GM18511 (cell line): ENCODE data around the gene ALCAM.
A peak's percentile ranks its signal among the peaks of the same experiment; 100 is the strongest.

ENCODE experiments used
- ATAC-seq: cut with Tn5 transposase; IDR thresholded peaks from one replicate; pipeline ENCODE4 v1.9.1; 2021; ENCODE audit warnings: mild to moderate bottlenecking, moderate library complexity; ENCODE audit not compliant: unreplicated experiment

ALCAM gene

DNA sequence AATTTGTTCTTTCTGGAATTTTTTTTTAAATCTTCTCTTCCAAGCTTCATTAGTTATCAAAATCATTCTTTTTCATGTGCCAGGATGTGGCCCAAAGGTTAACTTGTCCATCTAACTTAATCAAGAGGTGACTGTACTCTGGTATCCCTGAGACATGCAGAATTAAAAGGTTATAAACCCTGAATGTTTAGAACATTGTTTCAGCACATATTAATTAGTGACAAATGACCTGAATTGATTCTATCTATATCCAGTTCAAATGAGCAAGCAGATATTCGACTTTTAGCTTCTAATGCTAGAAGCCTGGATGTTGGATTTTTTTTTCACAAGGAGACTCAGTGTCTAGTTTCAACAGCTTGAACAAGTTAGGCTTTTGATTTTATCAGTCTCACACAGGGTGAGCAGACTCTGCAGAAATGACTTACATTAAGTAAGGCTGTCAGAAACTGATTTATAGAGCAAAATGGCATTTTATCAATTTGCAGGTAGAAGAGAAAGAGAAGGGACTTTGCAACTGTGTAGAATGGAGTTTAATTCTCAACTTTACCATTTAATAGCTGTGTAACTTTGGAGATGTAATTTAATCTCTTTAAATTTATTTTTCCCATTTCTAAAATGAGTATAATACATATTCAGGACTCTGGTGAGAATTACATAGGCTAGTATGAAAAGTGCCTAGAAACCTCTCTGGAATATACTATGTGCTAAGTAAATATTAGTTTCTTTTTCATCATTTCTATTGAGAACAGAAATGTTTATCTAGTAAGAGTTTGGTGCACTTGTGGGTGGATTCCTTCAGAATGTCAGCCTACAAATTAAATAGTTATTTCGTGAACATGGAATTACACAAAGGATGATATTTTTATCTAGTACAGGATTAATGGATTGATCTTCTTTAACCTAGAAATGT is 100.0 kb downstream of the ALCAM start:
- ATAC-seq = no peak

DNA sequence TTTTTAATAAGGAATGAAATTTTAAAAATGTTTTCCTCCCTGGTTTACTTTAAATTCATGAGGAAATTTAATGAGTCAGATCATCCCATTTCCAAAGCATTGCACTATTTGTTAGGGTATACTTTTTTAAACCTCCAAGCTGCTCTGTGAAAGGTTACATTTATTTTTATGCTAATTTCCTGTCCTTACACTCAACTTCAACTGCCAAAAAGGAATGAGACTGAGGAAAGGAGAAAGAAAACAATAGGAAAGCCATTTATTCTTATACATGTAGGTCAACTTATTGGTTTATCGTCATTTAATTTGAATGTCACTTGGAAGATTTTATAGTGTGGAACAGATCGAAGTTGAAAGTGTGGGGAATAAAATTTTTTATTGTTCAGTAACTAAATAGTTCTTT is 104.1 kb downstream of the ALCAM start:
- ATAC-seq = no peak

DNA sequence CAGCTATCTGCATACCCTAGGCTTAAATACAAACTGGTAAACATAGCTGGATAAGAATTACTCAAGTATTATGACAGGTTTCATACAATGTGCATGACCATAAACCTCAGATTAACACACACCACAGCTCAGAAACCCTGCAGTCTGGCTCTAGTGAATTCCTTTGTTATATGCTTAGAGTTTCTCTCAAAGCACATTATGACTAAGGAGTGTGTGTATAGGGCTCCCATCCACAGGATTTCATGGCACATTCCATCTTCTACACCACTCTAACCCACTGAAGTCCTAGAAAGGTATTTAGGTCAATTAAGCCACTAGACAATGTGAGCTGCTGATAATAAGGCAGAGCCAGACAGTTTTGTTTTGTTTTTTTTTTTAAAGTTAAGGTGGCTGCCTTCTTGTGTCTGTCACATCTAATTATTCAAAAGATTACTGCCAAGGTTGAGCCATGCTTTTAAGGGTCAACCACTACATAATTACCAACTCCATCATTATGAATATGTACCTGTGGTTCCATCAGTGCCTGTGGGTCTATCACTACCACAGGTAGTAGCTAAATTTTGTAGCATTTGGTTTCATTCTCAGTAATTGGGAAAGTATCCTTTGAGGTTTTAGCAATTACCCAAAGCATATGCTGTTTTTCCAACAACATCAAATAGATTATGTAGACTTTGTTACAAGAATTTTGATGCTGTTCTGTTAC is 107.0 kb downstream of the ALCAM start:
- peak; percentile 86 for ATAC-seq

DNA sequence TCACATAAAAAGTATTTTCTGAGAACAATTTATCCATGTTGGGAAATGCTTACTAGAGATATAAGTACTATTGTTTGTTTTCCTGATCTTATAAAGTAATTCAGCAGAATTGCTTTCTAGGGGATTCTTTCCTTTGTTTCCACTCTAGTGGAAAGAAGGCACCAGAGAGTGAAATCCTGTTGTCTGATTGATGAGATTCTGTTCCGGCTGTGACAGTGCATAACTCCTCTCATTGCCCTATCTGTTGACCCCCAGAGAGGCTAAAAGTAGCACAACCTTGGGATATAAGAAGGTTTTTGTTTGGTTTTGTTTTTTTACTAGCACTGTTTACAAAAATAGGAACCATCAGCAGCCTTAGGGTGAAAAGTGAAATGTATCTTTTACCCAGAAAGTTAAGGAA is 114.1 kb downstream of the ALCAM start:
- no peak for ATAC-seq

DNA sequence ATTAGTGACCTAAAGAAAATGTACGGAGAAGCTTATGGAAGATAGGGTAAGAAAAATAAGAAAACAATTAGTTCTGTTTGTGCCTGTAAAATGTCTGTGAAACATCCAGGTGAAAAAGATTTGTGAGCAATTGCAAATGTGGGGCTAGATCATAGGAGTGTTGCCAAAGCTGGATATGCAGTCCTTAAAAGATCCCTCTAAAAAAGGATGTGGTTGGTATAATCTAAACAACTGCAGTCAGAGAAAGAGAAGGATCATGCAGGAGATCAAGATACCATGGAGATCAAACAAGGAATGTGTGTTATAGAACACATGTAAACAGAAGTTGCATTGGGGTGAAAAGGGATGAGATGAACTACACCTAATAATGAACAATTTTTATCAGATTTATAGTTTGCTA is 116.8 kb downstream of the ALCAM start:
- no peak for ATAC-seq

DNA sequence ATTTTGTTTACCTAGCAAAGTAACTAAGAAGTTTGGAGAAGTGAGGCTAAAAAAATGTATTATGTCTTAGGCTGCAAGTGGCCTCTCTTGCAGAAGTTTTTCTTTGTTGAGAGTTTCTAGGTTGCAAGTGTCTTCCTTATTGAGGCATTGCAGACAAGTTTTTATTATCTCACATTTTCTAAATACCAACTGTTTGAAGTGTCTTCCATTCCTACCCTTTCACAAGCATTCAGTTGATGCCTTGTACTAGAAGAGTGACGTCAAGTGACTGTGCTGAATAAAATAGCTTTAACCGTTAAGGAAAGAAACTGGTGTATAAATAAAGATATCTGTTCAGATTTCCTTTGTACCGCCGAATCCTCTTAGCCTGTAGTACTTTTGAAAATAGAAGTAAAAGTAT is 123.3 kb downstream of the ALCAM start:
- ATAC-seq = no peak

DNA sequence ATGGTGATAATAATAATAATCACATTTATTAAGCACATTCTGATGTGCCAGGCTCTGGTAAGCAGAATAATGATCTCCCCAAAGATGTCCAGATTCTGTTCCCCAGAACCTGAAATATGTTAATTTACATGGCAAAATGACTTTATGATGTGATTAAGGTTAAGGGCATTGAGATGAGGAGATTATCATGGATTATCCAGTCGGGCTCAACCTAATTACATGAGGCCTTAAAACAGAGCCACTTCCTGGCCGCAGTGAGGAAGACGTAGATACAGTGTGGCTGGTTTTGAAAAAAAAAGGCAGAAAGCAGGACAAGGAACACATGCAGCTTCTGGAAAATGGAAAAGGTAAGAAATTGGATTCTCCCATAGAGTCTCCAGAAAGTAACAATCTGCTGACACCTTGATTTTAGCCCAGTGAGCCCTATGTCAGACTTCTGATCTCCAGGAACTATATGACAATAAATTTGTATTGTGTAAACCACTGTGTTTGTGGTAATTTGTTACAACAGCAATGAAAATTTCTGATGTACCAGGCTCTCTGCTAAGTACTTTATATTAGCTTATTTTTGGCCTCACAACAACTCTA is 126.7 kb downstream of the ALCAM start:
- no peak for ATAC-seq

DNA sequence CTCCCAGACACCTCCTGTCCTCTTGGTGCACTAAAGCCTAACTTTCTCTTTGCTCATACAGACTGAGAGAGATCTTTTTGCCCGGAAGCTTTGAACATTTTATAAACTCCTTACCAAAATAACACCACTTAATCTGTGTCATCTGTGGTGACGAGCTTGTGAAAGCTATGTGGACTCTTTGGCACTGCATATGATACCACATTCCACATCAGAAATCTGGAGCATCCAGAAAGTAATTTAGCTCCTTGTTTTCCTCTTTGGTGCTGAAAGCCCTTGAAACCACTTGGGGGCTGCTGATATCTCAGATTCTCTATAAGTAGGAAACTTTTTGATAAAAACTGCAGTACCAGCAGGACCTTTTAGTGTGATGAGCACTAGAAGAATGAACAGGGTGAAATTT is 128.3 kb downstream of the ALCAM start:
- ATAC-seq = no peak

DNA sequence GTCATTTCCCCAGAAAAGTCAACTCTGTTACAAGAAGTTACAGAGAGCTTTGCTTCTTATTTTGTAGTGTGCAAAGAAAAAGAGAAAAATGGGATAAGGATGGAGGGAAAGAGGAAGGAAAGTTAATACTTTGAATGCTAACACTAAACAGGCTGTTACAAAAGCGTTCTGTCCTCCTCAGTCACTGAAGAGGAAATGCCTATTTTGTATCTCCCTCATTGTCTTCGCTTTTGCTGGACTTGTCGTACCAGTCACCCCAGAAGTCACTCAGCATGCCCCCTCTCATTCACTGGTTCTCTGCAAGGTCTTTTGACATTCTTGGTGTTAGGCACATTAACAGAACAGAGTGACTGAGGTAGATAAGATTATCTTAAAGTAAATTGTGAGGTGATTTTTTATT is 129.6 kb downstream of the ALCAM start:
- ATAC-seq = no peak

DNA sequence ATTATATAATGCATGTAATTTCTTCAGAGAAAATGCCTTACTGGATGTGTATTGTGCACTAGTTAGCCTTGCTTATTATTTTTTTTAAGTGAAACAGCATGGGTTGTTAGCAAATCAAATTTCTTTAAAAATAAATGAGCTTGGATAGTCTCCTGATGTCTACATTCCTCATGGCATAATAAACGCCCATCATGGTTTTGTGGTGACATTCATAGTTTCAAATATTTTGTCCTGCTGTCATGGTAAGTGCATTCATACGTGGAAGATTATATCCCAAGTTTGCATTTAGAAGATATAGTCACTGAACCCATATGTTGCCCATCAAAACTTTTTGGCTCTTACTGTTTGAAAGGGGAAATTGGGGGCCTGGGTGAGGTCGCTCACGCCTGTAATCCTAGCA is 130.7 kb downstream of the ALCAM start:
- no peak for ATAC-seq

DNA sequence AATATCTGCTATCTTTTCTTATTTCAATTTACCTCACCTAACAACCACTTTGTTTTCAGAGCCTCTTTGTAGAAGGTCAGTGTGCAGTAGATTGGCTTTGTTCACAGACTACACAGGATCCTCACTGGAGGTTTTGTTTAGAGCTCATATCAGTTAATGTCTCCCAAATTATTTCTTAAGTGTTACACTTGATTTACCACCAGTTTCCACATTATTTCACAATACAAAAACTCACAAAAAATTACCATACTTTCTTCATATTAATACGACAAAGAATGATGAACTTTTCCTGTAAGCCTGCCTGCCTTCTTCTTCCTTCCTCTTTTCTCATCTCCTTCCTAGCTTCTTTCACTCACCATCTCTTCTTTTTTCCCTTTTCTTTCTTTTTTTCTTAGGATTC is 133.3 kb downstream of the ALCAM start:
- no peak for ATAC-seq

DNA sequence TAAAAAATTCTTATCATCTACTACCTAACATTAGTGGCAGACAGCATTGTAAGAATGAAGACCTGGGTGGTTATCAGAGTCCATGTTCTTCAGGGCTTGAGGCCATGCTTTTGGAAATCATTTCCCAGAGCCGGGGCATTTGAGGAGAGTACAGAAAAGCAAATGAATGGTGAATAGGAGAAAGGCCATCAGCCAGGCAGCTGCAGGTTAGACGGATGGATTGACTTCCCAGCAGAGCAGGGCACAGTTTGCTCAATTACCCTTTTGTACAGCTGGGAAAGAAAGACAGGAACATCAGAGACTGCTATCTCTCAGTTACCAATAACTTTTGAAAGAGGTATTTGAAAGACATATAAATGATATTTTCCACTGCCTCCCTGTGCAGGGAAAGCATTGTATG is 135.6 kb downstream of the ALCAM start:
- no peak for ATAC-seq

DNA sequence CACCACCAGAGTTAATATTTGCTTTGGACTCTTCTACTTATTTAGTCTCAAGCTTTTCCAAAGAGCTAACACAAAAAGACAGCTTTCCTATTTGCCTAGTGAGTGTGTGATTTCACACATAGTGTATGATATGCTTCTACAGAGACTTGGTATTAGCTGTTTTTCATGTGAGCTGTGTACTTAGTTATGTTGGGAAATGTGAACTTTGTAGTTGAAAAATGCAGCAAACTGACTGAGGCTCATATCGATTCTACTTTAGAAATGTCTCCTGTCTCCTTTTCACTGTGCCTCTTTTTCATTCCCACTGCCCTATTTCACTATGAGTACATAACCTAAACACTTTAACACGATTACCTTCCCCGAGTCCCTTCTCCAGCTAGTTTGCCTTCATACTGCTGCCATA is 136.5 kb downstream of the ALCAM start:
- ATAC-seq = no peak

DNA sequence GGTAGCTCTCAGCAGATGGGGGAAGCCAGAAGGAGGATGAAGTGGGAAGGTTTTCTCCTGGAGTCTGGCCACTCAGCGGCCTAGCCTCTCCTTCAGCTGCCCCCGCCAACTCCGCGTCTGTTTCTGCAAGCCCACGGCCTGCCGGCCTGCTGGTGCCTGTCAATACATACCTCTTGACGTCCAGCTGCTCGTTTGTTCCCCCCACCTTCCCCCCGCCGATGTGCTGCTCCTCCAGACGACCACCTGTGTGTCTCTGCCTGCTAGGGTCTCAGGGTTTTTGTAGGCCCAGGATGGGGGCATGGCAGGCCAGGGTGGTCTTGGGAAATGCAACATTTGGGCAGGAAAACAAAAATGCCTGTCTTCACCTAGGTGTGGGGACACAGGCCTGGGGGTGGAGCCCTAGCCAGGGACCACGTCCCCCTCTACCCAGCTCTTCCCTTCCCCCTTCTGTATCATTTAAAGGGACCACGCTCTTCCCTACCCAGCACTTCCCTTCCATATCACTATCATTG is 137.8 kb downstream of the ALCAM start:
- no peak for ATAC-seq

DNA sequence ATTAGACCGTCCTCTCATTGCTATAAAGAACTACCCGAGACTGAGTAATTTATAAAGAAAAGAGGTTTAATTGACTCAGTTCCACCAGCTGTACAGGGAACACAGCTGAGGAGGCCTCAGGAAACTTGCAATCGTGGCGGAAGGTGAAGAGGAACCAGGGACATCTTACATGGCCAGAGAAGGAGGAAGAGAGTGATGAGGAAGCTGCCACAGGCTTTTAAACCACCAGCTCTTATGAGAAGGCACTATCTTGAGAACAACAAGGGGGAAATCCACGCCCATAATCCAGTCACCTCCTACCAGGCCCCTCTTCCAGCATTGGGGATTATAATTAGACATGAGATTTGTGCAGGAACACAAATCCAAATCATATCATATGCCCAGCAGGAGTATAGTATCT is 138.5 kb downstream of the ALCAM start:
- no peak for ATAC-seq

DNA sequence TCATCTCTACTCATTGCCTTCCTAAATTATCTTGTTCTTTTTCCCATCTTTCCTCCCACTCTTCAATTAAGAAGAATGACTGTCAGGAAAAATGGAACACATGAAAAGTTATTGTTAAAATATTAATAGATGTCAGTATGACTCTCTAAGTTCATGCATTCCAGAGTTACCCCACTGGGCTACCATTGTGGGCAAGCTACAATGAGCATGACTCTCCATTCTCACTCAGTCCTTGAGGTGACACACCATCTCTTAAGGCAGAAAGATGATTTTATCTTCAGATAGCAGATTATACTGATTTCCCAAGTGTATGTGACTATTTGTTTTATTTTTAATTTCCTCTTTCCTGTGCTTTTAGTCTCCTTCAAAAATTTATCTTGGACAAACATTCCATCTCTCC is 144.3 kb downstream of the ALCAM start:
- ATAC-seq = no peak

DNA sequence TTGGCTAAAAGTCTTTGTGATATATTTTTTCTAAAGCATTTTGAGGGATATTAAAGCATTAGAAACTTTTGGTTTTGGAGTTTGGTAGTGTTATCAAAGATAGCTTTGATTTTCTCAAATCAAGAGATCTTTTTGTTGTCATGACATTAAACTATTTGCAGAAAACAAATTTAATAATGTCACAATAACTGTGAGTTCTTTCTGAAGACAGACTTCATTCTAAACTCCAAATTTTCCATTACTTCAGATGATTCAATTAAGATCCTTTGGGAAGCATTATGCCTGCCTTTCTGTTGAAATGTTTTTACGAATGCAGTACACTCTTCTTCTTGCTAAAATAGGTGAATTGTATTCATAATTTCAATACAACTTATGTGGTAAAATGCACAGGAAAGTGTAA is 145.4 kb downstream of the ALCAM start:
- no peak for ATAC-seq

DNA sequence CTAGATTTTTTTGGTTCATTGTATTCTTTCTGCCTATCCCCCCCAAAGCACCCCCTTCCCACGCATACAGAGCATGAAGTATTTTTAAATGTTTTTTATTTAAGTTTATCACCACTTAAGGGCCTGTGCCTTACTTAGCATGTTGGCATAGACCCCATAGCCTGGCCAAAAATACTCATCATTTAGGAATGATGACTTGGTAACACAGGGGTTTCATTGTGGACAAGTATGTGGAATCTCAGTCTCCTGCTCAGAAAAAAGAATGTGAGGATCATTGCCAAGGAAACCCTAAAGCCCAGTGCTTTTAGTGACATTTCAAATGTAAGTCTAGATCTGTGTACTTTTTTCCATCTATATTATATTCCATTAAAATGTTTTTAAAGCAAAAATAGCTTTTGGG is 146.3 kb downstream of the ALCAM start:
- no peak for ATAC-seq

DNA sequence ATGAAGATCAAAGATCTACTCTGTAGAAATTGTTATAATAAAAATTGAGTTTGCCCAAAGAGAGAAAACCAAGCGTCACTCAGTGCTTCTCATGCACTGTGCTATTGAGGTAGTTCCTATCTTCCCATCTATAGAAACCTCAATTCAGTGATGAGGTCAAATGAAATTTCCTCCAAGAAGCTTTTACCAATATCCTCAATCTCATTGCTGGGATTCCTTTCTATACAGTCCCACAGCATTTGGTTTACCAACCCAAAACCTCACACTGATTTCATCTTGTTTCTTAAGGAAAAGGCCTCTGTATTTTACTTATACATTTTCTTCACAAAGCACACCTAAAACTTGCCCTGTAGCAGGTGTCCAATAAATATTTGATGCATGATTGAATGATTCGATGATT is 147.2 kb downstream of the ALCAM start:
- ATAC-seq = no peak

DNA sequence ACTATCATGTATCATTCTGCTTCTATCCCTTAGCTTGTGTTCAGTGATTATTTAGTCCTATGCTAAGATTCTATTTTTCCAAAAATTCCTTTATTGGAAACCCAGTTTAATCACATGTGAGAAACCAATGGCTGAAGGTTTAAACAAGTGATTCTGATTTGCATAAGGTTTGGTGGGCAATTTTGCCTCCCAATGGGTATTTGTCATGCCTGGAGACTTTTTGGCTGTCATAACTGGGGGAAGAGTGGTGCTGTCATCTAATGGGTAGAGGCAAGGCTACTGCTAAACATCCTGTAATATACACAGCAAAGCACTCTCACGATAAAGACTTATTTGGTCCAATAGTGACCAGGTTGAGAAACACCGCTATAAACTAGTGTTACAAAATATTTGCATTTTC is 148.7 kb downstream of the ALCAM start:
- ATAC-seq = no peak

DNA sequence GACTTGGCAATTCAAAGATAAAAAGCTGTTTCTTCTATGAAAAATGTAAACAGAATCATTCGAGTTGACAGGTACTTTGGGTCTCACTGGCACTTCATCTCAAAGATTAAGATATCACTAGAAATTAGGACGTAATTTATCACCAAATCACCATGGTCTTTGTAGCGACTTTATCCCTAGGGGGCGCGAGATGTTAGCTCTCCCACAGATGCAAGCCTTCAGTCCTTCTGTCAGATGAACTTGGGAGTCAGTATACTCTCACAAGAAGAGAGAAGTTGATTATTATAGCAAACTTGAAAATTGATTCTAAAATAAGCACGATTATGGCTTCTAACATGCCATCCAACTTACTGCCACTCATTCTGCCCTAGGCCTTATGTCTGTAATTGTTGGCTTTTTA is 150.3 kb downstream of the ALCAM start:
- ATAC-seq = no peak

DNA sequence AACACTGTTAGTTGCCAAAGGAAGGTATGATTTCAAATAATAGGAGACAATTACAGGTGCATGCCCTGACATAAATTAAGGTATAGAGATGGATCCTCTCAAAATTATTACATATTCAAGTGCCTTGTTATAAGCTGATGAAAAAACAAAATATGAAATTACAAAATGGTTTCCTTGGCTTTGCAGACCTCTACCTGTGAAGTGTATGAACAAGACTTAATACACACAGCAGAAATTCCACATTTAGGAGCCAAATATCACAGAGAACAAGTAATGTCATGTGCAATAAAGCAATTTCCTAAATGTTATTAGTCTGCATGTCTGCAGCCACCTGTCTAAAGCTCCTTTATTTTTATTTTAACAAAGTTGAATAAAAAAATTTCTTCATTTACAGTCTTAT is 151.5 kb downstream of the ALCAM start:
- peak; percentile 55 for ATAC-seq
